Measurements from ENCODE around the gene SF3B5.
A peak's percentile ranks its signal among the peaks of the same experiment; 100 is the strongest.

The SF3B5 gene

GRCh38 chr6:144077871-144078270, 17.5 kb downstream of the SF3B5 start:
- peak overlapping the region; percentile 98 for H3K27ac ChIP-seq
- peaks cover 76% of the 10 kb centered on the region for H3K4me1 ChIP-seq (ENCODE audit: low read depth, poor library complexity, severe bottlenecking)
- TF ChIP-seq CTCF (conservative IDR thresholded peaks at IDR 0.05; ENCODE audit: low read depth, low read length) = no peak
- no peak overlapping the region; the same call in 1 of the 2 replicates for H3K9ac ChIP-seq
- H3K4me2 ChIP-seq = peak overlapping the region; percentile 74
- no peaks in the 10 kb centered on the region for H3K27me3 ChIP-seq (ENCODE audit: insufficient read depth, low read depth)
- peak overlapping the region; percentile 15; the same call in 1 of the 2 replicates for H2AFZ ChIP-seq (ENCODE audit: low read depth)
- no peak overlapping the region for H3K4me3 ChIP-seq (IDR thresholded peaks at IDR 0.05; ENCODE audit: insufficient read depth, low read depth, low read length)
- H3K79me2 ChIP-seq (ENCODE audit: insufficient read depth, low read depth) = no peaks in the 10 kb centered on the region
- no peaks in the 10 kb centered on the region for H3K36me3 ChIP-seq (ENCODE audit: insufficient read depth)
- no peaks in the 10 kb centered on the region for H4K20me1 ChIP-seq (ENCODE audit: insufficient read depth)

GRCh38 chr6:144075875-144076274, 19.5 kb downstream of the SF3B5 start:
- no peak for TF ChIP-seq CTCF (conservative IDR thresholded peaks at IDR 0.05; ENCODE audit: low read depth, low read length)
- H3K79me2 ChIP-seq (ENCODE audit: insufficient read depth, low read depth) = no peaks in the 10 kb centered on the region
- no peak overlapping the region for H3K4me3 ChIP-seq (IDR thresholded peaks at IDR 0.05; ENCODE audit: insufficient read depth, low read depth, low read length)
- H4K20me1 ChIP-seq (ENCODE audit: insufficient read depth) = no peaks in the 10 kb centered on the region
- H3K36me3 ChIP-seq (ENCODE audit: insufficient read depth) = no peaks in the 10 kb centered on the region
- H2AFZ ChIP-seq (ENCODE audit: low read depth) = peak overlapping the region; percentile 51; the same call in 1 of the 2 replicates
- peaks cover 61% of the 10 kb centered on the region for H3K4me1 ChIP-seq (ENCODE audit: low read depth, poor library complexity, severe bottlenecking)
- H3K27ac ChIP-seq = peak overlapping the region; percentile 98
- no peaks in the 10 kb centered on the region for H3K27me3 ChIP-seq (ENCODE audit: insufficient read depth, low read depth)
- peak overlapping the region; percentile 74 for H3K4me2 ChIP-seq
- H3K9ac ChIP-seq = peak overlapping the region; percentile 64

- Histone ChIP-seq H3K27me3 (ENCODE audit: insufficient read depth, low read depth) (no peaks in the 10 kb centered on the region), H2AFZ (ENCODE audit: low read depth) (peak overlapping the region; percentile 51; the same call in 1 of the 2 replicates), H3K27ac (peak overlapping the region; percentile 98), H3K4me1 (ENCODE audit: low read depth, poor library complexity, severe bottlenecking) (peaks cover 61% of the 10 kb centered on the region), H3K36me3 (ENCODE audit: insufficient read depth) (no peaks in the 10 kb centered on the region), H3K79me2 (ENCODE audit: insufficient read depth, low read depth) (no peaks in the 10 kb centered on the region), H3K4me3 (IDR thresholded peaks at IDR 0.05; ENCODE audit: insufficient read depth, low read depth, low read length) (no peak overlapping the region), H3K4me2 (peak overlapping the region; percentile 74), H4K20me1 (ENCODE audit: insufficient read depth) (no peaks in the 10 kb centered on the region), H3K9ac (peak overlapping the region; percentile 64)
- no peak for TF ChIP-seq CTCF (conservative IDR thresholded peaks at IDR 0.05; ENCODE audit: low read depth, low read length)
Measured at GRCh38 chr6:144075187-144075586, 20.2 kb downstream of the SF3B5 start.

GRCh38 chr6:144073024-144073423, 22.3 kb downstream of the SF3B5 start:
- no peak overlapping the region for H3K27ac ChIP-seq
- TF ChIP-seq CTCF (conservative IDR thresholded peaks at IDR 0.05; ENCODE audit: low read depth, low read length) = no peak

More at GRCh38 chr6:144073024-144073423, 22.3 kb downstream of the SF3B5 start:
- Histone ChIP-seq H3K4me1 (ENCODE audit: low read depth, poor library complexity, severe bottlenecking) (peaks cover 55% of the 10 kb centered on the region), H3K4me2 (no peak overlapping the region), H2AFZ (ENCODE audit: low read depth) (no peak overlapping the region), H3K36me3 (ENCODE audit: insufficient read depth) (no peaks in the 10 kb centered on the region), H3K27me3 (ENCODE audit: insufficient read depth, low read depth) (no peaks in the 10 kb centered on the region), H3K4me3 (IDR thresholded peaks at IDR 0.05; ENCODE audit: insufficient read depth, low read depth, low read length) (no peak overlapping the region), H3K79me2 (ENCODE audit: insufficient read depth, low read depth) (no peaks in the 10 kb centered on the region), H4K20me1 (ENCODE audit: insufficient read depth) (no peaks in the 10 kb centered on the region), H3K9ac (no peak overlapping the region)
